ENCODE measurements around the gene EIF1AY. TPM values are rescaled to one million over a fixed set of nuclear protein-coding genes. Genes with fewer than 3 reads are reported as not detected.
"Not testable (repeated sequence)": the region's sequence is repeated elsewhere in the genome, so short reads cannot be mapped to it uniquely, and the experiment has no call there.

EIF1AY gene
- total RNA-seq, 1 experiment from 2014 or later = not detected

- CTCF ChIA-PET = no interaction called here
- H3K27ac ChIP-seq (ENCODE audit: low read length) = no peak overlapping the region
- no peak for ATAC-seq
- no peak for DNase-seq (ENCODE audit: low read depth, low spot score)
- intact Hi-C loops (cut with micrococcal nuclease; ENCODE audit: unreplicated experiment) (no loop called here), in situ Hi-C loops (cut with HindIII; ENCODE audit: low pct_unique_long_range_greater_than_20kb, low sequenced_read_pairs) (no loop called here)
- H3K36me3 ChIP-seq (ENCODE audit: control insufficient read depth, insufficient read depth, low read length) = no peaks in the 10 kb centered on the region
- H3K9me3 ChIP-seq (ENCODE audit: control insufficient read depth, insufficient read depth, low read depth, low read length) = no peaks in the 10 kb centered on the region
- no TSS peak for BruUV-seq (replicated peaks)
- H3K4me3 ChIP-seq (ENCODE audit: low read depth in 2 of 2, low read length in 2 of 2) = no peak overlapping the region
- H3K27me3 ChIP-seq (ENCODE audit: control insufficient read depth, insufficient read depth, low read length) = no peaks in the 10 kb centered on the region
- TF ChIP-seq SIN3A (IDR thresholded peaks at IDR 0.05; ENCODE audit: borderline replicate concordance, insufficient read depth, low read depth, low read length) (no peak), CTCF (IDR thresholded peaks at IDR 0.05) (no peak), TCF7L2 (IDR thresholded peaks at IDR 0.05; ENCODE audit: low read depth, low read length) (no peak), REST (IDR thresholded peaks at IDR 0.05; ENCODE audit: insufficient read depth in 1 of 2, low read depth in 2 of 2, low read length in 1 of 2) (no peak), POLR2AphosphoS5 (IDR thresholded peaks at IDR 0.05; ENCODE audit: low read depth, low read length) (no peak)
- POLR2A ChIA-PET = no interaction called here
- no peaks in the 10 kb centered on the region for H3K4me1 ChIP-seq (ENCODE audit: control insufficient read depth, insufficient read depth, low read length)
Measured at GRCh38 chrY:20549289-20549688, 26.3 kb upstream of the EIF1AY start.

- Histone ChIP-seq H3K27ac (ENCODE audit: low read length) (no peak overlapping the region), H3K4me3 (ENCODE audit: low read depth in 2 of 2, low read length in 2 of 2) (no peak overlapping the region), H3K27me3 (ENCODE audit: control insufficient read depth, insufficient read depth, low read length) (no peaks in the 10 kb centered on the region), H3K4me1 (ENCODE audit: control insufficient read depth, insufficient read depth, low read length) (no peaks in the 10 kb centered on the region), H3K9me3 (ENCODE audit: control insufficient read depth, insufficient read depth, low read depth, low read length) (no peaks in the 10 kb centered on the region), H3K36me3 (ENCODE audit: control insufficient read depth, insufficient read depth, low read length) (no peaks in the 10 kb centered on the region)
- ATAC-seq (no peak), DNase-seq (ENCODE audit: low read depth, low spot score) (no peak)
- ChIA-PET CTCF (no interaction called here), POLR2A (no interaction called here)
- BruUV-seq (replicated peaks) = no TSS peak
- in situ Hi-C loops (cut with HindIII; ENCODE audit: low pct_unique_long_range_greater_than_20kb, low sequenced_read_pairs) = no loop called here
- intact Hi-C loops (cut with micrococcal nuclease; ENCODE audit: unreplicated experiment) = no loop called here
- no peak for TF ChIP-seq TCF7L2 (IDR thresholded peaks at IDR 0.05; ENCODE audit: low read depth, low read length)
- TF ChIP-seq CTCF (IDR thresholded peaks at IDR 0.05) = no peak
- no peak for TF ChIP-seq REST (IDR thresholded peaks at IDR 0.05; ENCODE audit: insufficient read depth in 1 of 2, low read depth in 2 of 2, low read length in 1 of 2)
- no peak for TF ChIP-seq POLR2AphosphoS5 (IDR thresholded peaks at IDR 0.05; ENCODE audit: low read depth, low read length)
- TF ChIP-seq SIN3A (IDR thresholded peaks at IDR 0.05; ENCODE audit: borderline replicate concordance, insufficient read depth, low read depth, low read length) = no peak
Measured at GRCh38 chrY:20551840-20552239, 23.7 kb upstream of the EIF1AY start.

- CTCF ChIA-PET; intact Hi-C loops (cut with micrococcal nuclease; ENCODE audit: unreplicated experiment); H3K4me3 ChIP-seq (ENCODE audit: low read depth in 2 of 2, low read length in 2 of 2); BruUV-seq (replicated peaks); POLR2A ChIA-PET; H3K36me3 ChIP-seq (ENCODE audit: control insufficient read depth, insufficient read depth, low read length); H3K4me1 ChIP-seq (ENCODE audit: control insufficient read depth, insufficient read depth, low read length); H3K27me3 ChIP-seq (ENCODE audit: control insufficient read depth, insufficient read depth, low read length); H3K27ac ChIP-seq (ENCODE audit: low read length); H3K9me3 ChIP-seq (ENCODE audit: control insufficient read depth, insufficient read depth, low read depth, low read length); ATAC-seq; DNase-seq (ENCODE audit: low read depth, low spot score); in situ Hi-C loops (cut with HindIII; ENCODE audit: low pct_unique_long_range_greater_than_20kb, low sequenced_read_pairs): not testable (repeated sequence)
Measured at GRCh38 chrY:20552764-20553323, 22.7 kb upstream of the EIF1AY start.

All from Panc1 (cell line).